Posterior cingulate gyrus (tissue), 11 donors: ENCODE measurements around the gene RHEX.
"Not testable (repeated sequence)": the region's sequence is repeated elsewhere in the genome, so short reads cannot be mapped to it uniquely, and the experiment has no call there.

ENCODE experiments used
- DNase-seq, 10 donors: peaks; one replicate each; pipeline versions ENCODE4 v3.0.0 to v3.0.0-alpha.2; 2020 to 2021; ENCODE audit warnings: mixed read lengths in 3 of 10
- intact Hi-C: fragments of 100-400 bp; cut with DNase I; formaldehyde crosslinking; loops from one replicate; pipeline ENCODE4 v1.15.1; 2023

The RHEX gene

DNA sequence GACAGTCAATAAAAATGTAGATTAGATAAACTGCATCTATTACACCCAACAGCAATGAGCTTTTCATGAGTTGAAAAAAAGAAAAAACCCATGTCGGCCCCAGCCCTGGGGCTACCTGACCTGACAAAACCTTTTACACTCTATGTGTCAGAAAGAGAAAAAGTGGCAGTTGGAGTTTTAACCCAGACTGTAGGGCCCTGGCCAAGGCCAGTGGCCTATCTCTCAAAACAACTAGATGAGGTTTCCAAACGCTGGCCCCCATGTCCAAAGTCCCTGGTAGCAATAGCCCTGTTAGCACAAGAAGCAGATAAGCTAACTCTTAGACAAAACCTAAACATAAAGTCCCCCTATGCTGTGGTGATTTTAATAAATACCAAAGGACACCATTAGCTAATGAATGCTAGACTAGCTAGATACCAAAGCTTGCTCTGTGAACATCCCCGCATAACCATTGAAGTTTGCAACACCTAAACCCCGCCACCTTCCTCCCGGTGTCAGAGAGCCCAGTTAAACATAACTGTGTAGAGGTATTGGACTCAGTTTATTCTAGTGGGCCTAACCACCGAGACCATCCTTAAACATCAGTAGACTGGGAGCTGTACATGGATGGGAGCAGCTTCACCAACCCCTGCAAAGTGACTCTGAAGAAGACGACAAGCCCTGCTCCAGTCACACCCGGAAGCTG is 2.8 kb downstream of the RHEX start:
- DNase-seq, intact Hi-C loops: not testable (repeated sequence)

DNA sequence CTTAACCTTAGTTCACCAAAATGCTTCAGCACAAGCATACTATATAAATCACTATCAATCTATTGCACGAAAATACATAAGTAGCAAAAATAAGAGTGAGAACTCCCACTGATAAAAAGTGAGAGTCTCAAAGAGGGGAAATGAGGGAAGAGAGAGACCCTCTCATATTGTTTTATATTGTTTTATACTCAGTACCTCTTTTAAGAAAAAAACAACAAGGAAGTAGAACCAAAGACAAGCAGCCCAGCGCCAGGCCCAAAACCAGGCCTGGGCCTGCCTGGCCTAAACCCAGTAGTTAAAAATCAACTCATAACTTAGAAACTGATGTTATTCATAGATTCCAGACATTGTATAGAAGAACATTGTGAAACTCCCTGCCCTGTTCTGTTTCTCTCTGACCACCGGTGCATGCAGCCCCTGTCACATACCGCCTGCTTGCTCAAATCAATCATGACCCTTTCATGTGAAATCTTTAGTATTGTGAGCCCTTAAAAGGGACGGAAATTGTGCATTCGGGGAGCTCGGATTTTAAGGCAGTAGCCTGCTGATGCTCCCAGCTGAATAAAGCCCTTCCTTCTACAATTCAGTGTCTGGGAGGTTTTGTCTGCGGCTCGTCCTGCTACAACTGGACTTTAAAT is 5.4 kb downstream of the RHEX start:
- DNase-seq, intact Hi-C loops: not testable (repeated sequence)

GRCh38 chr1:206058927-206059292 is 5.9 kb downstream of the RHEX start:
- DNase-seq, result no peak
- intact Hi-C loops, result no loop called here

DNA sequence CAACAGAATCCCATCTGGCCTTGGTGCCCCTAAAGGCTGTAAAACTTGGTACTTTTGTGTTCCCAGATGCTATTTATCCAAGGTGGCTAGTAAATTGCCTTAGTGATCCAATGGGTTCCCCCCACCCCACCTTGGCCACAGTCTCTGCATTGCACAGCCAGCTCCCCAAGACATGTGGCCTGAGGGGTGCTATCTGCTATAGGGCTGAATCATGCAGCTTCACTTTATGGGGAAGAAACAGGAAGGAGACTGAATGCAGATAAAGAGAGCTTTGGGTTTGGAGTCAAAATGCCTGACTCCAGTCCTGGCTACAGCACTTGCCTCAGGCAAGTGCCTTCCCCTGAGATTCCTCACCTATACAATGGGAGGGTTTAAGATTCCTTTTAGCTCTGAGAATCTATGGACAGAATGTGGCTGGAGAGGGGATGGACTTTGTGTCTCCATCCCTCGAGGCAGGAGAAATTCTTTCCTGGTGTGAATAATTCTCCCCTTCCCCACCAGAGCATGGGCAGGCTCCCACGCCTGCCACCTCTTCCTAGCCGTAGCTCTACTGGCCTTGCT is 6.5 kb downstream of the RHEX start:
- intact Hi-C loops, result no loop called here
- DNase-seq, result no peak

DNA sequence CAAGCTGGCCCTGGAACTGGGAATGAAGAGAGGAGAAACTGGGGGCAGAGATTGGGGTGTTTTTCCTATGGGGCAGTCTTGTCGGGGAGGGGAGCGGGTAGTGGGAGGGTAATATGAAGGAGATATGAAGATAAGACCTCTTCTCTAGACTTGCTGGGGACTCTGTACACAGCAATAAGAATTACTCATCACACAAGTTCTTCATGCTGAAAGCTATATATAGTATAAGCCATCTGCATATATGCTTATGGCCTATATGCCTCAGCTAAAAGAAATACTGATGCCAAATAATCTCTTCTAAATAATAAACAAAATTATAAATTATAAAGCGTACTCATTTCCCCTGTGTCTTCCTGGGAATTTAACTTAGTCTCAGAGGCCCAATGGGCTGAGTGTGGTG is 7.9 kb downstream of the RHEX start:
- no peak for DNase-seq
- intact Hi-C loops, result no loop called here

GRCh38 chr1:206062464-206062863 is 9.5 kb downstream of the RHEX start:
- DNase-seq, result no peak
- intact Hi-C loops, result no loop called here

DNA sequence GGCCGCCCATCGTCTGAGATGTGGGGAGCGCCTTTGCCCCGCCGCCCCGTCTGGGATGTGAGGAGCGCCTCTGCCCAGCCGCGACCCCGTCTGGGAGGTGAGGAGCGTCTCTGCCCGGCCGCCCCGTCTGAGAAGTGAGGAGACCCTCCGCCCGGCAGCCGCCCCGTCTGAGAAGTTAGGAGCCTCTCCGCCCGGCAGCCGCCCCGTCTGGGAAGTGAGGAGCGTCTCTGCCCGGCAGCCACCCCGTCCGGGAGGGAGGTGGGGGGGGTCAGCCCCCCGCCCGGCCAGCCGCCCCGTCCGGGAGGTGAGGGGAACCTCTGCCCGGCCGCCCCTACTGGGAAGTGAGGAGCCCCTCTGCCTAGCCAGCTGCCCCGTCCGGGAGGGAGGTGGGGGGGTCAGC is 11.0 kb downstream of the RHEX start:
- intact Hi-C loops, DNase-seq: not testable (repeated sequence)

DNA sequence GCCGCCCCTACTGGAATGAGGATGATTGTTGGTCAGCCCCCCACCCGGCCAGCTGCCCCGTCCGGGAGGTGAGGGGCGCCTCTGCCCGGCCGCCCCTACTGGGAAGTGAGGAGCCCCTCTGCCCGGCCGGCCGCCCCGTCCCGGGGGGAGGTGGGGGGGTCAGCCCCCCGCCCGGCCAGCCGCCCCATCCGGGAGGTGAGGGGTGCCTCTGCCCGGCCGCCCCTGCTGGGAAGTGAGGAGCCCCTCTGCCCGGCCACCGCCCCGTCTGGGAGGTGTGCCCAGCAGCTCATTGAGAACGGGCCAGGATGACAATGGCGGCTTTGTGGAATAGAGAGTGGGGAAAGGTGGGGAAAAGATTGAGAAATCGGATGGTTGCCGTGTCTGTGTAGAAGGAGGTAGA is 11.5 kb downstream of the RHEX start:
- intact Hi-C loops, DNase-seq: not testable (repeated sequence)

GRCh38 chr1:206065547-206066145 is 12.7 kb downstream of the RHEX start:
- DNase-seq, result no peak

DNA sequence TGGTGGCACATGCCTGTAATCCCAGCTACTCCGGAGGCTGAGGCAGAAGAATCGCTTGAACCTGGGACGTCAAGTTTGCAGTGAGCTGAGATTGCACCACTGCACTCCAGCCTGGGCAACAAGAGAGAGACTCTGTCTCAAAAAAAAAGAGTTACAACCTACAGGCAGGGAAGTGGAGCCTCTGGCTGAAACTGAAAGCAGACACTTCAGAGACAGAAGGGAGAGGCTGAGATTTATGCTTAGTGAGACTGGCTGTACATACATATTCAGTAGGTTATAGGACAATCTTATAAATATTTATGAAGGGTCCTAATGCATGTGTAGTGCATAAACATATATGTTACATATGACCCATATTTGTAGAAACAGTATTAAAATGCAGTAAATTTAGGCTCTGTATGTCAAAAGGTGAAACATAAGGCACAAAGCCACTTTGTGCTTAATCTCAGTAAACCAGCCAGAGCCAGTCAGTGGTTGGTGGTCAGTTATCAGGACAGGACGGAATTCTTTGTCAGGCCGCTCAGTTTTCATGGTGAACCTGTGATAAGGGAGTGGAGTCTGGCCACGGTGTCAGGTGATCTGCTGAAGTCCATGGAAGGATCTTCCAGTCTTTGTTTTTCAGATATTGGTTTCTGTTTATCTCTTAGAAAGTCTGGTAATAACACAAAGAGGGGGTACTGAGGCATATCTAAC is 13.7 kb downstream of the RHEX start:
- intact Hi-C loops, result no loop called here
- no peak for DNase-seq

More at GRCh38 chr1:206065547-206066145, 12.7 kb downstream of the RHEX start:
- intact Hi-C loops, result no loop called here

GRCh38 chr1:206067486-206068227 is 14.7 kb downstream of the RHEX start:
- DNase-seq, result no peak
- intact Hi-C loops, result no loop called here

- no peak for DNase-seq
- intact Hi-C loops, result no loop called here
Observed at GRCh38 chr1:206068314-206068713, 15.3 kb downstream of the RHEX start.

GRCh38 chr1:206070627-206071304 is 17.8 kb downstream of the RHEX start:
- intact Hi-C loops, result no loop called here
- DNase-seq, result no peak

DNA sequence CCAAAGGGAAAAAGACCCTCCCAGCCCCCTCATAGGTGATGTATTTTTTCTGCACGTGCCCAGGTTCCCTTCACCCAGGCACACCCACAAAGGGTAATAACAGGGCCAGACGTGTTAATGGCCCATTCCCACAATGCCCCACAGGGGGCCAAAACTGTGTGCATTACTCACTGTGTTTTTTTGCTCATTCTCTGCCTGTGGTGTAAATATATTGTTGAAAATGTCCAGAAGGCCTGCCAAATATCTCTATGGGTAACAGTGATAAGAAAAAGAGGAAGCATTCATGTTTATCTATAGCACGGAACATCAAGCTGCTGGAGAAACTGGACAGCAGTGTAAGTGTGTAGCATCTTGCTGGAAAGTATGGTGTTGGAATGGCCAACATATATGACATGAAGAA is 21.9 kb downstream of the RHEX start:
- intact Hi-C loops, result no loop called here
- DNase-seq, result no peak

GRCh38 chr1:206075786-206076755 is 23.1 kb downstream of the RHEX start:
- intact Hi-C loops, result no loop called here
- peak in 7 of 10 donors; percentile 25 to 86 (median 53) for DNase-seq

GRCh38 chr1:206079135-206079534 is 26.2 kb downstream of the RHEX start:
- intact Hi-C loops, result no loop called here
- no peak for DNase-seq

DNA sequence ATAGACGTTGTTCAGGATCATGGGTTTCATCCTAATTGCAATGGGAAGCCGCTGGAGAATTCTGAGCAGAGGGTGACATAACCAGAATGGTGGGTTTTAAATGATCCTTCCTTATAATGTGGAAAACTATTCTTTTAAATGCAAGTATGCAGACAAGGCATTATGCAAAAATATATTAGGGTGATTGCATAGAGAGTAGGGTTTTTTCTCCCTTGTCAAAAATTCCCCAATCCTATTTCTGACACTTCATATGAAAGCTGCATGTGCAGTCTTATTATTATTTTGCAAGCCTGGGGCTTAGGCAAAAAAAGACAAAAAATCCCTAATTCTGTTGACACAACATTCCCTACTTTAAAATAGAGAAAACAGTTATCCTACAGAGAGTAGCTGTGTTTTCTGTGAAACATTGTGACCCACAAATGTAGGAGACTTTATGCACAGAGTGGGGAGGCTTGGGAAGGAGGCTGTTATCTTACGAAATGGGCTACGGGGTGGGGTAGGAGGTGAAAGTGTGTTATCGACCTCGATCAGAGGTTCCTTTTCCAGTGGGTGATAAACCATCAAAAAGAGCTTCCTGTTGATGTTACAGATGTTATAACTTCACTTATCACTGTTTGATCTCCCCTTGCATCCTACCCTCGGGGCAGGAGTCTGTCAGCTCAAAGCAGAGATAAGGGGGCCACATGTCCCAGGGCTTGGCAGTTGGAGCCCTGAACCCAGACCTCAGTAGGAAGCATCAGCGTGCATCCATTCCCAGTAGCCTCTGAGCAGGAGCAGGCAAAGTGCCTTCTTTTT is 27.2 kb downstream of the RHEX start:
- no peak for DNase-seq
- intact Hi-C loops, result no loop called here

GRCh38 chr1:206081856-206082255 is 28.9 kb downstream of the RHEX start:
- intact Hi-C loops, result no loop called here
- no peak for DNase-seq
